Nucleus accumbens (tissue), 56 donors: ENCODE data around the gene LHFPL2.
"Not testable (repeated sequence)": the region's sequence is repeated elsewhere in the genome, so short reads cannot be mapped to it uniquely, and the experiment has no call there.

Source experiments
- DNase-seq, 56 donors: peaks; one replicate each; lab custom pipeline; 2025; lab: John Stamatoyannopoulos, UW

Gene LHFPL2, protein sequence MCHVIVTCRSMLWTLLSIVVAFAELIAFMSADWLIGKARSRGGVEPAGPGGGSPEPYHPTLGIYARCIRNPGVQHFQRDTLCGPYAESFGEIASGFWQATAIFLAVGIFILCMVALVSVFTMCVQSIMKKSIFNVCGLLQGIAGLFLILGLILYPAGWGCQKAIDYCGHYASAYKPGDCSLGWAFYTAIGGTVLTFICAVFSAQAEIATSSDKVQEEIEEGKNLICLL

DNA sequence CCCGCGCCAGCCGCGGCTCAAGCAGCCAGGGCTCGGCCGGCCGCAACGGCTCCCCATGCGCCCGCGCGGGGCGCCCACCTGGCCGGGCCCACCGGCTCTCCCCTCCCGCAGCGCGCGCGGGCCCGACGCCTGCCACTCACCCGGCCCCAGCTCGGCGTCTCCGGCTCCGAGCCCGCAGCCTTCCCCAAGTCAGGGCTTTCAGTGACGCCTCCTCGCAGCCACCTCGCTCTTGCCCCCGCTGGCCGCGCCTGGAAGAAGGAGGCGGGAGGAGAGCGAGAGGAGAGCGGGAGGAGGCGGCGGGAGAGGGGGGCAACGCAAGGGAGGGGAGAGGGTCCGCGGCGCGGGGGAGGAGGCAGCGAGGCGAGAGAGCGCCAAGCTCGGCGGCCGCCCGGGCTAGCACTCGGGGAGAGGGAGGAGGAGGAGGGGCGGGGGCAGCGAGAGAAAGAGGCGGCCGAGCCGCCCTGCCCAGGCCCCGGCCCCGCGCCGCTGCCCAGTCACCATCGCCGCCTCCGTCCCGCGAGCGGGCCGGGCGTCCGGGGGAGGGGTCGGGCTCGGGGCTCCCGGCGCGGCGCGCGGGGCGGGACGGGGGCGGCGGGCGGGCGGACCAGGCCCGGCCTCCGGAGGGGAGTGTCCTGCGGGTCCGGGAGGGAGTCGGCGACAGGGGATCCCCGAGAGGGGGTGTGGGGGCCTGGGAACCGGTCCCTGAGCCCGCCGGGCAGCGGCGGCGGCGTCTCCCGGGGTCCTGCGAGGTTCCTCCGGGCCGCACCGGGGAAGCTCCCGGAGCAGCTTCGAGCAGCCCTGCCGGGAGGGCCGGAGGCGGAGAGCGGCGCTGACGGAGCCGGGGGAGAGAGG is at the start of gene LHFPL2:
Gene LHFPL2 (minus strand): TSS at position 414 of the 852 bp plus-strand sequence. CDS start 138,559 bp downstream, outside the sequence.
- DNase-seq, result peak in 51 of 56 donors; percentile 25 to 86 (median 66)

DNA sequence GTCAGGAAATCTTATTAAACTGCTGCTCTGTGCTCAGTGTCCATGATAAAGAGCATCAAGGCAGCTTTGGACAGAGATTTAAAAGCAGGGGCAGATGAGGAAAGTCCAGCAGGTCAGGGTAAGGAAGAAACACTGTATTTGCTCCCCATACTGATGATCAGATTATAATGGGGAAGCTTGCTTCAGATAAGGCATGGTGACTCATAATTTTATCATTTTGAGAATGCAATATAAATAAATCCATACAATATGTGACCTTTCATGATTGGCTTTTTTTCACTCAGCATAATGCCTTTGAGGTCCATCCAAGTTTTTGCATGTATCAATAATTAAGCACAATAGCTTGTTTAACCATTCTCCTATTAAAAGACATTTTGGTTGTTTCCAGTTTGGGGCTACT is 48.1 kb upstream of the LHFPL2 start:
- no peak for DNase-seq

DNA sequence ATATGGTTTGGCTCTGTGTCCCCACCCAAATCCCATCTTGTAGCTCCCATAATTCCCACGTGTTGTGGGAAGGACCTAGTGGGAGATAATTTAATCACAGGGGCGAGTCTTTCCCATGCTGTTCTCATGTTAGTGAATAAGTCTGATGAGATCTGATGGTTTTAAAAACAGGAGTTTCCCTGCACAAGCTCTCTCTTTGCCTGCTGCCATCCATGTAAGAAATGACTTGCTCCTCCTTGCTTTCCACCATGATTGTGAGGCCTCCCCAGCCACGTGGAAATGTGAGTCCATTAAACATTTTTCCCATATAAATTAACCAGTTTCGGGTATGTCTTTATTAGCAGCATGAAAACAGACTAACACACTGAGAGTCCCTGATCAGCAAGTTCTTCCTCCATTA is 47.5 kb upstream of the LHFPL2 start:
- not testable (repeated sequence) for DNase-seq

DNA sequence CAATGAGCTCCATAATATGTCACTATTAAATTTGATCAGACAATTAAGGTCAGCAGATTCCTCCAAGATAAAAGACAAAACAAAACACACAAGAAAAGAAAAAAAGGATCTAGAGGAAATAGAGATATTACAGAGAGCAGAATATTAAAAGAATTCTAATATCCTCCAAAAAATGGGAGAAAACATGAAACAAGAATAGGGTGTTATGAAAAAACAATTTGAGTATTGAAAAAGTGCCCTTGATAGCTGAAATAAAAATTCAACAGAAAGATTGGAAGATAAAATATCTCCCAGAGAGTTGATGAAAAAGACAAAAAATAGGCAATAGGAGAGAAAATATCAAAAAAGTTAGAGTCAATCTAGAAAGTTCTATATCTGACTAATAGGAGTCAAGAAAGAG is 44.8 kb upstream of the LHFPL2 start:
- DNase-seq, result no peak

DNA sequence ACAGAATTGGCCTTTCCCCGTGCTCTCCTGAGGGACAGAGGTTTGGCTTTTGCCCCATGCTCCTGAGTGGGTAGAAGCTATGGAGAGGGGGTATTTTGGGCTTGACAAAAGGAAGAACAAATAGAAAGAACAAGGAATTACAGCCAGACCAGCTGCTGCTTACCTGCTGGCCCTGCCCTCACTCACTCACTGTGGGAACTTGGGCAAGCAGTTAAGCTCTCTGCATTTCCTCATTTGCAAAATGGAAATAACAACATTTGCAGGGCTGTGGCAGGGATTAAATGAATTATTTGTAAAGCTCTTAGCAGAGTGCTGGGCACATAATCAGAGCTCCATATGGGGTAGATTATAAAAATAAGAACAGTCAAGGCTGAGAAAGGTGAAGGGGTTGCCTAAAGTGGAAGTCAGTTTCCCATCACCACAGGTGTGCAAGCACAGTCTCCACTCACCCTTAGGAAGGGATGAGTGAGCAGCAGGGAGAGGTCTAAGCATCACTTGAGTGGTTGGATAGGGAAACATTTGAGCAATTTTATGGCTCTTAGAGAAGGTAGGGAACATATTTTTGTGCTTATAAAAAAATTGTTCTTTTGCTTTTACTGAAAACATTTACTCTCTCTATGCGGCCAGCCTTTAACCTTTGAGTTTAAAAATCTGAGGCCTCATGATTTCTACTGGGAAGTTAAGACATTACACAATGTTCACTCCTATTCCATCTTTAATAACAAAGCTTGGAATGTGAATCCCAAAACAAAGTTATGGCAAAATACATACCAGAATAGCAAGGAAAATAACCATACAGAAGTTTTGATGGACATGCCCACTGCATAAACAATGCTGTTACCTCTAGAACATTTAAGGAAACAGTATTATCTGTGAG is 42.8 kb upstream of the LHFPL2 start:
- no peak for DNase-seq

DNA sequence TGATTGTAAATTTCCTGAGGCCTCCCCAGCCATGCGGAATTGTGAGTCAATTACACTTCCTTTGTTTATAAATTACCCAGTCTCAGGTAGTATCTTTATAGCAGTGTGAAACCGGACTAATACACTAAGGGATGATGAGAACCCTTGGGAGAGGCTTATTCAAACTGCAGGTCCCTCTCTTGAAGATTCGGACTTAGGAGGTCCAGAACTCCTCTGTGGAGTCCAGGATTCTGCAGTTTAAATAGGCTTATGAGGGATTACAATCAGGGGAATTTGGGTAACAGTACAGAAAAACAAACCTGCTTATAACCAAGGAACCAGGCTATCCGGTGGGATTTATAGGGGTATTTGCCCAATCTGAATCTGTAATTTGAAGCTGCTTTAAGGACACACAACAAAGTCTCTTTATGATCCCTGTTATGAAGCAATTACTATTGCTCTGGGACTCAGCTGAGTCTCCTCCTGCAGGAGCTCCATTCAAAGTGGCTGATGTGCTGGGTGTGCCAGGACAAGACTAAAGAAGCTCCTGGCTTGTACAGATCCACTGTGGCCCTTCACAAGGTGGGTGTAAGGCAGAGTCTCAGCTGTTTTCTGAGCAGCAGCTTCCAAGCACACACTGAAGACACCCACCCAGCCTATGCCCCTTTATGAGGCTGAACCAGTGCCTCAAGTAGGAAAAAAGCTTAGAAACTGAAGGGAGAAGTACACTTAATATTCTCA is 41.8 kb upstream of the LHFPL2 start:
- DNase-seq, result no peak

DNA sequence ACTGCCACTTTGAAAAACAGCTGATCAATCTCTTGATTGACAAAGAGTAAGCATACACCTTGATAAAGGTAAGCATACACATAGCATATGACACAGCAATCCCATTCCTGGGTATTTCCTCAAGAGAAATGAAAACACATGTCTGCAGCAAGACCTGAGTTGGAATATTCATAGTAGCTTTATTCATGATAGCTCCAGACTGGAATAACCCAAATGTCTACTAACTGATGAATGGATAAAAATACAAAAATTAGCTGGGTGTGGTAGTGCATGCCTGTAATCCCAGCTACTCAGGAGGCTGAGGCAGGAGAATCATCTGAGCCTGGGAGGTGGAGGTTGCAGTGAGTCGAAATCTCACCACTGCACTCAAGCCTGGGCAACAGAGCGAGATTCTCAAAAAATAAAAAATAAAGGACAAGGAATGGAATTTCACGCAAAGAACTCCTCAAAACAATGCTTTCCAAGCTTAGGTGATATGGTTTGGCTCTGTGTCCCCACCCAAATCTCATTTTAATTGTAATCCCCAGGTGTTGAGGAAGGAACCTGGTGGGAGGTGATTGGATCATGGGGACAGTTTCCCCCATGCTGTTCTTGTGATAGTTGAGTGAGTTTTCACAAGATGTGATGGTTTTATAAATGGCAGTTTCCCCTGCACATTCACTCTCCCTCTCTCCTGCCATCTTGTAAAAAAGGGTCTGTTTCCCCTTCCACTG is 41.1 kb upstream of the LHFPL2 start:
- DNase-seq, result no peak

DNA sequence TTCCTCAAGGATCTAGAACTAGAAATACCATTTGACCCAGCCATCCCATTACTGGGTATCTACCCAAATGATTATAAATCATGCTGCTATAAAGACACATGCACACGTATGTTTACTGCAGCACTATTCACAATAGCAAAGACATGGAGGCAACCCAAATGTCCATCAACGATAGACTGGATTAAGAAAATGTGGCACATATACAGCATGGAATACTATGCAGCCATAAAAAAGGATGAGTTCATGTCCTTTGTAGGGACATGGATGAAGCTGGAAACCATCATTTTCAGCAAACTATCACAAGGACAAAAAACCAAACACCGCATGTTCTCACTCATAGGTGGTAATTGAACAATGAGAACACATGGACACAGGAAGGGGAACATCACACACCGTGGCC is 38.9 kb upstream of the LHFPL2 start:
- not testable (repeated sequence) for DNase-seq

DNA sequence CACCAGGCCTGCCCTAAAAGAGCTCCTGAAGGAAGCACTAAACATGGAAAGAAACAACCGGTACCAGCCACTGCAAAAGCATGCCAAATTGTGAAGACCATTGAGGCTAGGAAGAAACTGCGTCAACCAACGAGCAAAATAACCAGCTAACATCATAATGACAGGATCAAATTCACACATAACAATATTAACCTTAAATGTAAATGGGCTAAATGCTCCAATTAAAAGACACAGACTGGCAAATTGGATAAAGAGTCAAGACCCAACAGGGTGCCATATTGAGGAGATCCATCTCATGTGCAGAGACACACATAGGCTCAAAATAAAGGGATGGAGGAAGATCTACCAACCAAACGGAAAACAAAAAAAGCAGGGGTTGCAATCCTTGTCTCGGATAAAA is 35.3 kb upstream of the LHFPL2 start:
- DNase-seq, result not testable (repeated sequence)

DNA sequence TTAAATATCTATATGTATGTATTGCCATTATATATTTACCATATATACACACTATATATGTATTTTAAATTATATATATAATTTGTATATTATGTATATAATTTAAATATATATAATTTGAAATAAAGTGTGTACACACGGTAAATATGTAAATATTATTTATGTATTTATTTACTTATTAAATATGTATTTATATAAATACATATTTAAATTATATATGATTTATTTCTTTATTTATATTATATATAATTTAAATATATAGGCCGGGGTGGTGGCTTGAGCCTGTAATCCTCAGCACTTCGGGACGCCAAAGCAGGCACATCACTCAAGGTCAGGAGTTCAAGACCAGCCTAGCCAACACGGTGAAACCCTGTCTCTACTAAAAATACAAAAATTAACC is 31.3 kb upstream of the LHFPL2 start:
- no peak for DNase-seq

DNA sequence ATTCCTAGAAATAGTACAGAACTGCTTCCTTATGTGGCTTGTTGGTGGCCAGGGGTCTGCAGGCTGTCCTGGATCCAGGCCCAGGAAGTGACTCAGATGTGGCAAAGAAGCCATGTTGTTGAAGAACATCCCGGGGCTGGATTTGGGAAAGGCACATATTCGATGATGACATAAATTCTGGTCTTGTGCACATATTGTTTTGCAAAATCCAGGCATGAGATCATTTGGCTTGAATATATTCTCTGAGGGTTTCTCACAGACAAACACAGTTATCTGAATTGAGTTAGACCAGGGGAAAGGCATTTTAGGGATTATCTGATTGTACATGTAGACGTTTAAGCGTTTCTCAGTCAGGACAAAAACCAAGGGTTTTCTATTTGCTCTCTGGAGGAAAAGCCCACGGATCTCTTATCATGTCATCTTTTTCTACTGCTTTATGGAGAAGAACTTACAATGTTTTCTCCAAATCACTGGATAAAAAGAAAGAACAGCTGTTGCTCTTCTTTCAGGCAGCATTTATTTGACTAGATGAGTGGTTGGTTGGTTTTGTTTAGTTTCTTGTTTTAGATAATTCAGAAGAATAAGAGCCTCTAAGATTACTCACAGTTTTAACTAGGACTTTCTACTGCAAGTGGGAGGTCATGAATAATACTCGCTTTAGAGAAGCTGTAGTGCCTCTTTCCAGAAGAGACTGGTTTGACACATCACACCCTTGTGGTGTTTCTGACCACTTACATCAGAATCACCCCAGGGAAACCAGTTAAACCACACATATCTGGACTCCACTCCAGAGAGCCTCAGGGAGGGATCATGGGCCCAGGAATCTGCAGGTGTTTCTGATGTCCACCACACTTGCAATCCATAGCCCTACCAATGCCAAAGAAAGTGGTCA is 29.5 kb upstream of the LHFPL2 start:
- DNase-seq, result peak in 1 of 56 donors; percentile 12

DNA sequence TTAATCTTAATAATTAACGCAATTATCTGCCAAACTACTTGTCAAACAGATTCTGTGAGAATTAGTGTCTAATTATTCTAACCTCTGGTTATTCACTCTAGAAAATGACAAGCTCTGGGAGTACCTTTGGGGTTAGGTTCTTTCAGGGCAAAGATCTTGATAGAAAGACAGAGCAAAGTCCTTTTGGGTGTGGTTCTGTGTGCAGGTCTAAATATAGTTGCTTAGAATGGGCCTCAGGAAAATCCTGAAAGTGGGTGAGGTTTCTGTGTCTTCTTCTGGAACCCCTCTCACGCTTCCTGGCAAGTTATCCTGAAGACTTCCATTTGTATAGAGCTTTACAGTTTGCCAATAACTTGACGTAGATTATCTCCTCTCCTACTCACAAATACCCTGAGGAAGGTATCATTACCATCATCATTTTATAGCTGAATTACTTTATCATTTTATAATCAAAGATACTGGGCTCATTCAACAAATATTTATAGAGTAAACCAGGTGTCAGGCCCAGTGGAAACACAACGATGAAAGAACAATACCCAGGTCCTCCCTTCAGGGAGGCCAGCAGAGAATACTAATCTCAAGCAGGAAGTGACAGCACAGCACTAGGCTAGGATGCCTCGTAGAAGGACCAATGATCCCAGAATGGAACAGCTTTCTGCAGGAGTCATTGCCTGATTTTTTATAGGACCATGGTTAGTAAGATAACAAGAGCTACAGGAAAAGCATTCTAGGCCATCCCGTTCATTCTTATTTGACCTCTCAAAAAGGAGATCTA is 27.6 kb upstream of the LHFPL2 start:
- DNase-seq, result no peak

DNA sequence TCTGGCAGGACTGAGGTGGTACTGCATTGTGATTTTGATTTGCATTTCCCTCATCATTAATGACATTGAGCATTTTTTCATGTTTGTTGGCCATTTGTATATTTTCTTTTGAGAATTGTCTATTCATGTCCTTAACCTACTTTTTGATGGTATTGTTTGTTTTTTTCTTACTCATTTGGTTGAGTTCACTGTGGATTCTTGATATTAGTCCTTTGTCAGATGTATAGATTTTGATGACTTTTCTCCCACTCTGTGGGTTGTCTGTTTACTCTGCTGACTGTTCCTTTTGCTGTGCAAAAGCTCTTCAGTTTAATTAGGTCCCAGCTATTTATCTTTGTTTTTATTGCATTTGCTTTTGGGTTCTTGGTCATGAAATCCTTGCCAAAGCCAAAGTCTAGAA is 25.3 kb upstream of the LHFPL2 start:
- not testable (repeated sequence) for DNase-seq

DNA sequence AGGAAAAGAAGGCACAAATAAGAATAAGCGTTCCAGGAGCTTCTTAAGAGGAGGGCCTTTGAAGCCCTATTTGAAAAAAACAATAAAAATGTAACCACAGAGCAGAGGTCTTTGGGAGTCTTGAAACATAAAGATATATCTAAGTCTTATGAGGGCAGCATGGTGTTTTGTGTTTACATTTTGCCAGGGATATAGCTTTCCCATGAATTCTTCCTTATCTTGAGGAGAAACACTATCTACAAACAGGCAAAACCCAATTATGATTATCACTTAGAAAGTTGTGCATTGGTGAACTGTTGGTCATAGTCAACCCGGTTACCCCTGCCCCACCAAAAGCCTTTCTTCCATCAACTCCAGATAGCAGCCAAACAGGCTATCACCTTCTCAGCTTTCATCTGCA is 23.6 kb upstream of the LHFPL2 start:
- DNase-seq, result no peak

DNA sequence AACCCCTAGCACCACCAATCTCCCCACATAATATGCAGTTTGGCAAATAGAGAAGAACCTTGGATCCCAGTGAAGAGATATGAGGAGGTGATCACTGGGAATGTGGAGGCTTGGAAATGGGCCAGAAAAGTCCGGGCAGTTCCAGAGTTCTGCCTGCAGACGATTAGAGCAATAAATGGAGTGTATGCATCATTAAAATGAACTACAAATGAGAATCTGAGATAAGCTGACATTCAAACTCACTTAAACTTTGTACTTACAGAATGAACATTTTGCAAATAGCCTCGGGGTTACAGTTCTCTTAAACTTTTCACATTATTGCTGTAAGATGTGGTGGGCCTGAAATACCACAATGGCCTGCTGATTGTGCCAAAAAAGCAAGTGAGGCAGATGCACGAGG is 23.0 kb upstream of the LHFPL2 start:
- no peak for DNase-seq

DNA sequence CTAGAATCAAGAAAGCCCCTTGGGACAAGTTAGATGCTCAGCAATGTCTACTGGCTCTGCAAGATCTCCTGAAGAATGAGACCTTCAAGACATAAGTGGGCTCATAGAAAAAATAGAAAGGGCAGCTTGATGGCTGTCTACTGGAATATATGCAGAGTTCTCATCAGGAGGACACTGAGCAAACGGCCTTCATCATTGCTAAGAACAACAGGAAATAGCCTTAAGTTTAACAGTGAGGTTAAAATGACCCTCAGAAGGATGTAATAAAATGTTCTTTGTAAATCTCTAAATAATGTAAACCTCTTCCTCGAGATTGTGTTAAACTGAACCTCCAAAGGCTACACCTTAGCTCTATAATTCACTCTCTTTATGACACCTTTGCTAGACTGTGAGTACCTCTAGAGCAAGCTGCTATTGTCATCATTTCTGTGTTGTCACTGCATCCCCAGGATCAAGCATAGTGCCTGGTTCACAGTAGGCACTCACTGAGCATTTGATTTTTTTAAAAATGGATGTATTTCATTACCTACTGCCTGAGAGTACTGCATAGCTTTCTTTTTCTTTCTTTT is 22.2 kb upstream of the LHFPL2 start:
- no peak for DNase-seq

DNA sequence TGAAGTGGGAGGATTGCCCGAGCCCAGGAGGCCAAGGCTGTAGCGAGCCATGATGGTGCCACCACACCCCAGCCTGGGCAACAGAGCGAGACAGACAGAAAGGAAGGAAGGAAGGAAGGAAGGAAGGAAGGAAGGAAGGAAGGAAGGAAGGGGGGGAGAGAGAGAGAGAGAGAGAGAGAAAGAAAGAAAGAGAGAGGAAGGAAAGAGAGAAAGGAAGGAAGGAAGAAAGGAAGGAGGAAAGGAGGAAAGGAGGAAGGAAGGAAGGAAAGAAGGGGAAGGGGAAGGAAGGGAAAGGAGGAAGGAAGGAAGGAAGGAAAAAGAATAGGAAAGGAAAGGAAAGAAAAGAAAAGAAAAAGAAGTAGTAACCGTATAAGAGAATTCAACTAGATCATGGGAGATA is 20.8 kb upstream of the LHFPL2 start:
- DNase-seq, result no peak
